Activated T-cell treated with anti-CD3 and anti-CD28 coated beads, Interleukin-2, amount 50 U/mL, for 72 hours (primary cell): ENCODE results near the gene DNM1L. TPM values are rescaled to one million over a fixed set of nuclear protein-coding genes. Genes with fewer than 3 reads are reported as not detected.
A peak's percentile ranks its signal among the peaks of the same experiment; 100 is the strongest.

Experiments
- ATAC-seq, 2 donors: fragments of 150-1000 bp; cut with Tn5 transposase; replicated peaks in 1 of 2; 2 replicates each; pipeline ENCODE4 v1.10.0; 2021; ENCODE audit warnings: moderate library complexity in 2 of 2, mild to moderate bottlenecking in 1 of 2
- DNase-seq, 2 donors: peaks; one replicate each; pipeline ENCODE4 v3.0.0; 2021 to 2022; ENCODE audit warnings: mixed read lengths in 1 of 2
- H3K27ac Mint-ChIP-seq: one replicate; pipeline ENCODE4 v1.8.0; 2022; ENCODE audit warnings: mild to moderate bottlenecking, moderate library complexity, mixed read lengths
- H3K27me3 Mint-ChIP-seq: one replicate; pipeline ENCODE4 v1.8.0; 2022; ENCODE audit warnings: low read depth, mixed read lengths
- H3K36me3 Mint-ChIP-seq, 2 donors: one replicate each; pipeline ENCODE4 v1.8.0; 2022; ENCODE audit warnings: mixed read lengths in 2 of 2, mild to moderate bottlenecking in 1 of 2; ENCODE audit not compliant: insufficient read depth in 2 of 2
- H3K4me1 Mint-ChIP-seq: one replicate; pipeline ENCODE4 v1.8.0; 2022; ENCODE audit warnings: low read depth, mixed read lengths
- H3K4me3 Mint-ChIP-seq, 2 donors: one replicate each; pipeline ENCODE4 v1.8.0; 2022; ENCODE audit warnings: mild to moderate bottlenecking in 2 of 2, mixed read lengths in 2 of 2, moderate library complexity in 2 of 2
- H3K9me3 Mint-ChIP-seq, 2 donors: one replicate each; pipeline ENCODE4 v1.8.0; 2022; ENCODE audit warnings: mixed read lengths in 2 of 2
- total RNA-seq, 2 donors: library from RNA; stranded (reverse); gene quantifications; one replicate each; pipeline ENCODE4 v1.2.3, GENCODE V29; 2022

Gene DNM1L
- total RNA-seq, 2 donors from 2014 or later, result 60.0 to 60.3 TPM

GRCh38 chr12:32743264-32743663, 64.2 kb downstream of the DNM1L start:
- H3K27me3 Mint-ChIP-seq, result no peaks in the 10 kb centered on the region
- DNase-seq, result no peak
- H3K9me3 Mint-ChIP-seq, result no peaks in the 10 kb centered on the region
- H3K4me1 Mint-ChIP-seq, result peaks cover 16% of the 10 kb centered on the region
- peak in 1 of 2 donors; percentile 56 for ATAC-seq
- no peak overlapping the region for H3K4me3 Mint-ChIP-seq
- peaks cover 1 to 32% of the 10 kb centered on the region in 2 donors for H3K36me3 Mint-ChIP-seq
- peak overlapping the region; percentile 52 for H3K27ac Mint-ChIP-seq

- Mint-ChIP-seq H3K9me3 (no peaks in the 10 kb centered on the region), H3K36me3 (peaks cover 2 to 8% of the 10 kb centered on the region in 2 donors), H3K4me1 (peaks cover 22% of the 10 kb centered on the region), H3K27me3 (no peaks in the 10 kb centered on the region), H3K4me3 (peak overlapping the region; percentile 91 to 98), H3K27ac (peak overlapping the region; percentile 98)
- DNase-seq (no peak), ATAC-seq (no peak)
Measured at GRCh38 chr12:32753605-32754004, 74.5 kb downstream of the DNM1L start.

- peak overlapping the region; percentile 91 to 98 for H3K4me3 Mint-ChIP-seq
- H3K27me3 Mint-ChIP-seq, result no peaks in the 10 kb centered on the region
- peaks cover 22% of the 10 kb centered on the region for H3K4me1 Mint-ChIP-seq
- H3K36me3 Mint-ChIP-seq, result peaks cover 2 to 8% of the 10 kb centered on the region in 2 donors
- ATAC-seq (no peak), DNase-seq (no peak)
- peak overlapping the region; percentile 98 for H3K27ac Mint-ChIP-seq
- H3K9me3 Mint-ChIP-seq, result no peaks in the 10 kb centered on the region
Measured at GRCh38 chr12:32754111-32754510, 75.0 kb downstream of the DNM1L start.

GRCh38 chr12:32755051-32755653, 76.1 kb downstream of the DNM1L start:
- DNase-seq (peak; percentile 83), ATAC-seq (peak; percentile 74)
- peak overlapping the region; percentile 98 for H3K27ac Mint-ChIP-seq
- no peaks in the 10 kb centered on the region for H3K9me3 Mint-ChIP-seq
- no peaks in the 10 kb centered on the region for H3K27me3 Mint-ChIP-seq
- H3K36me3 Mint-ChIP-seq, result peaks cover 2 to 6% of the 10 kb centered on the region in 2 donors
- peaks cover 22% of the 10 kb centered on the region for H3K4me1 Mint-ChIP-seq
- peak overlapping the region; percentile 91 to 98 for H3K4me3 Mint-ChIP-seq

- Mint-ChIP-seq H3K27me3 (no peaks in the 10 kb centered on the region), H3K9me3 (no peaks in the 10 kb centered on the region), H3K27ac (peak within 1 kb of the TSS; percentile 98), H3K4me3 (peak within 1 kb of the TSS; percentile 91 to 98), H3K36me3 (peaks cover 2% of the 10 kb centered on the region in 2 donors), H3K4me1 (peaks cover 22% of the 10 kb centered on the region)
- ATAC-seq, result peak; percentile 88 to 90
- peak; percentile 88 to 91 for DNase-seq
Measured at GRCh38 chr12:32755654-32756475, 76.8 kb downstream of the DNM1L start, which contains the start of gene YARS2. YARS2 (minus strand) TSS chr12:32755897; CDS start chr12:32755874, 23 bp downstream.

GRCh38 chr12:32756476-32757066, 77.5 kb downstream of the DNM1L start:
- DNase-seq (no peak), ATAC-seq (no peak)
- Mint-ChIP-seq H3K4me3 (peak overlapping the region; percentile 91 to 98), H3K4me1 (peaks cover 22% of the 10 kb centered on the region), H3K27me3 (no peaks in the 10 kb centered on the region), H3K36me3 (peaks cover 2% of the 10 kb centered on the region in 2 donors), H3K9me3 (no peaks in the 10 kb centered on the region), H3K27ac (peak overlapping the region; percentile 98)

GRCh38 chr12:32757157-32757556, 78.1 kb downstream of the DNM1L start:
- H3K4me1 Mint-ChIP-seq, result peaks cover 22% of the 10 kb centered on the region
- no peaks in the 10 kb centered on the region for H3K27me3 Mint-ChIP-seq
- no peak overlapping the region for H3K4me3 Mint-ChIP-seq
- ATAC-seq (no peak), DNase-seq (no peak)
- no peaks in the 10 kb centered on the region for H3K9me3 Mint-ChIP-seq
- peaks cover 2% of the 10 kb centered on the region in 2 donors for H3K36me3 Mint-ChIP-seq
- H3K27ac Mint-ChIP-seq, result no peak overlapping the region

- Mint-ChIP-seq H3K27me3 (no peaks in the 10 kb centered on the region), H3K4me3 (no peak overlapping the region), H3K36me3 (no peaks in the 10 kb centered on the region), H3K4me1 (no peaks in the 10 kb centered on the region), H3K9me3 (no peaks in the 10 kb centered on the region), H3K27ac (no peak overlapping the region)
- ATAC-seq (no peak), DNase-seq (no peak)
Measured at GRCh38 chr12:32761716-32762115, 82.6 kb downstream of the DNM1L start.

GRCh38 chr12:32765906-32766305, 86.8 kb downstream of the DNM1L start:
- H3K27me3 Mint-ChIP-seq, result peaks cover 6% of the 10 kb centered on the region
- no peak overlapping the region for H3K4me3 Mint-ChIP-seq
- no peak for DNase-seq
- no peaks in the 10 kb centered on the region for H3K9me3 Mint-ChIP-seq
- no peaks in the 10 kb centered on the region for H3K36me3 Mint-ChIP-seq
- ATAC-seq, result no peak
- H3K4me1 Mint-ChIP-seq, result no peaks in the 10 kb centered on the region
- no peak overlapping the region for H3K27ac Mint-ChIP-seq

GRCh38 chr12:32768518-32768917, 89.4 kb downstream of the DNM1L start:
- Mint-ChIP-seq H3K4me3 (no peak overlapping the region), H3K4me1 (no peaks in the 10 kb centered on the region), H3K36me3 (no peaks in the 10 kb centered on the region)

GRCh38 chr12:32770141-32770540, 91.0 kb downstream of the DNM1L start:
- no peaks in the 10 kb centered on the region for H3K9me3 Mint-ChIP-seq

More at GRCh38 chr12:32768518-32768917, 89.4 kb downstream of the DNM1L start:
- DNase-seq (no peak), ATAC-seq (no peak)
- H3K9me3 Mint-ChIP-seq, result no peaks in the 10 kb centered on the region
- no peak overlapping the region for H3K27ac Mint-ChIP-seq
- H3K27me3 Mint-ChIP-seq, result peaks cover 12% of the 10 kb centered on the region

GRCh38 chr12:32773691-32774090, 94.6 kb downstream of the DNM1L start:
- no peak overlapping the region for H3K4me3 Mint-ChIP-seq
- no peaks in the 10 kb centered on the region for H3K4me1 Mint-ChIP-seq
- DNase-seq (no peak), ATAC-seq (no peak)
- no peak overlapping the region for H3K27ac Mint-ChIP-seq
- H3K36me3 Mint-ChIP-seq, result no peaks in the 10 kb centered on the region
- H3K9me3 Mint-ChIP-seq, result no peaks in the 10 kb centered on the region
- peaks cover 11% of the 10 kb centered on the region for H3K27me3 Mint-ChIP-seq

More at GRCh38 chr12:32770141-32770540, 91.0 kb downstream of the DNM1L start:
- Mint-ChIP-seq H3K4me1 (no peaks in the 10 kb centered on the region), H3K27ac (no peak overlapping the region), H3K27me3 (peaks cover 12% of the 10 kb centered on the region), H3K36me3 (no peaks in the 10 kb centered on the region), H3K4me3 (no peak overlapping the region)
- ATAC-seq, result no peak
- no peak for DNase-seq

- DNase-seq (no peak), ATAC-seq (no peak)
- Mint-ChIP-seq H3K4me3 (no peak overlapping the region), H3K9me3 (no peaks in the 10 kb centered on the region), H3K27ac (no peak overlapping the region), H3K27me3 (peaks cover 24% of the 10 kb centered on the region), H3K36me3 (no peaks in the 10 kb centered on the region), H3K4me1 (no peaks in the 10 kb centered on the region)
Measured at GRCh38 chr12:32776258-32776657, 97.2 kb downstream of the DNM1L start.
